ENCODE measurements around the gene NACC2. TPM values are rescaled to one million over a fixed set of nuclear protein-coding genes. Genes with fewer than 3 reads are reported as not detected.

NACC2 gene
- total RNA-seq, 1 donor from 2014 or later: 1.6 TPM

- Mint-ChIP-seq H3K27ac (no peak overlapping the region), H3K4me1 (no peaks in the 10 kb centered on the region), H3K9me3 (no peaks in the 10 kb centered on the region), H3K27me3 (peaks cover 4% of the 10 kb centered on the region), H3K36me3 (ENCODE audit: low read depth) (no peaks in the 10 kb centered on the region), H3K4me3 (no peak overlapping the region)
- no peak for TF ChIP-seq CTCF (IDR thresholded peaks at IDR 0.05)
- ChIA-PET CTCF (interaction anchor here (1.0 kb wide), 1 partner anchor 49 kb away, joined by 3 read pairs; no protein-coding TSS in a partner anchor), POLR2A (no interaction called here)
- intact Hi-C loops (cut with micrococcal nuclease): no loop called here
- DNase-seq: peak; percentile 10
- no peak for ATAC-seq (ENCODE audit: low read depth)
Measured at GRCh38 chr9:136016572-136017288, 78.4 kb downstream of the NACC2 start.

GRCh38 chr9:136015656-136016571 is 79.2 kb downstream of the NACC2 start:
- CTCF ChIA-PET: interaction anchor here (1.0 kb wide), 1 partner anchor 48 kb away, joined by 3 read pairs; no protein-coding TSS in a partner anchor
- Mint-ChIP-seq H3K4me1 (no peaks in the 10 kb centered on the region), H3K36me3 (ENCODE audit: low read depth) (no peaks in the 10 kb centered on the region), H3K27ac (no peak overlapping the region), H3K4me3 (no peak overlapping the region), H3K27me3 (peaks cover 2% of the 10 kb centered on the region), H3K9me3 (no peaks in the 10 kb centered on the region)
- DNase-seq: peak; percentile 7
- ATAC-seq (ENCODE audit: low read depth): no peak
- intact Hi-C loops (cut with micrococcal nuclease): no loop called here
- POLR2A ChIA-PET: no interaction called here
- no peak for TF ChIP-seq CTCF (IDR thresholded peaks at IDR 0.05)

GRCh38 chr9:136014924-136015633 is 80.0 kb downstream of the NACC2 start:
- no peak for TF ChIP-seq CTCF (IDR thresholded peaks at IDR 0.05)
- intact Hi-C loops (cut with micrococcal nuclease): no loop called here
- Mint-ChIP-seq H3K36me3 (ENCODE audit: low read depth) (no peaks in the 10 kb centered on the region), H3K4me3 (no peak overlapping the region), H3K9me3 (no peaks in the 10 kb centered on the region), H3K4me1 (no peaks in the 10 kb centered on the region), H3K27me3 (peaks cover 2% of the 10 kb centered on the region), H3K27ac (no peak overlapping the region)
- POLR2A ChIA-PET: no interaction called here
- DNase-seq (peak; percentile 10), ATAC-seq (ENCODE audit: low read depth) (no peak)
- CTCF ChIA-PET: no interaction called here

GRCh38 chr9:136014147-136014923 is 80.8 kb downstream of the NACC2 start:
- TF ChIP-seq CTCF (IDR thresholded peaks at IDR 0.05): no peak
- Mint-ChIP-seq H3K27me3 (peaks cover 2% of the 10 kb centered on the region), H3K27ac (no peak overlapping the region), H3K36me3 (ENCODE audit: low read depth) (no peaks in the 10 kb centered on the region), H3K4me3 (no peak overlapping the region), H3K9me3 (no peaks in the 10 kb centered on the region), H3K4me1 (no peaks in the 10 kb centered on the region)
- intact Hi-C loops (cut with micrococcal nuclease): no loop called here
- ATAC-seq (ENCODE audit: low read depth): no peak
- DNase-seq: peak; percentile 5
- ChIA-PET POLR2A (no interaction called here), CTCF (no interaction called here)
